NK-92 (cell line): ENCODE measurements around the gene KLHL25.
"Not testable (repeated sequence)": the region's sequence is repeated elsewhere in the genome, so short reads cannot be mapped to it uniquely, and the experiment has no call there.

Experiments used
- DNase-seq: peaks from one replicate; lab custom pipeline; 2025; ENCODE audit not compliant: unreplicated experiment; lab: John Stamatoyannopoulos, UW

The KLHL25 gene, protein sequence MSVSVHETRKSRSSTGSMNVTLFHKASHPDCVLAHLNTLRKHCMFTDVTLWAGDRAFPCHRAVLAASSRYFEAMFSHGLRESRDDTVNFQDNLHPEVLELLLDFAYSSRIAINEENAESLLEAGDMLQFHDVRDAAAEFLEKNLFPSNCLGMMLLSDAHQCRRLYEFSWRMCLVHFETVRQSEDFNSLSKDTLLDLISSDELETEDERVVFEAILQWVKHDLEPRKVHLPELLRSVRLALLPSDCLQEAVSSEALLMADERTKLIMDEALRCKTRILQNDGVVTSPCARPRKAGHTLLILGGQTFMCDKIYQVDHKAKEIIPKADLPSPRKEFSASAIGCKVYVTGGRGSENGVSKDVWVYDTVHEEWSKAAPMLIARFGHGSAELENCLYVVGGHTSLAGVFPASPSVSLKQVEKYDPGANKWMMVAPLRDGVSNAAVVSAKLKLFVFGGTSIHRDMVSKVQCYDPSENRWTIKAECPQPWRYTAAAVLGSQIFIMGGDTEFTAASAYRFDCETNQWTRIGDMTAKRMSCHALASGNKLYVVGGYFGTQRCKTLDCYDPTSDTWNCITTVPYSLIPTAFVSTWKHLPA

GRCh38 chr15:85794598-85795336 is at the start of gene KLHL25:
Gene KLHL25, minus strand, starts transcription at chr15:85794925. Its CDS starts 25,115 bp downstream, at chr15:85769810.
- peak; percentile 33 for DNase-seq

DNA sequence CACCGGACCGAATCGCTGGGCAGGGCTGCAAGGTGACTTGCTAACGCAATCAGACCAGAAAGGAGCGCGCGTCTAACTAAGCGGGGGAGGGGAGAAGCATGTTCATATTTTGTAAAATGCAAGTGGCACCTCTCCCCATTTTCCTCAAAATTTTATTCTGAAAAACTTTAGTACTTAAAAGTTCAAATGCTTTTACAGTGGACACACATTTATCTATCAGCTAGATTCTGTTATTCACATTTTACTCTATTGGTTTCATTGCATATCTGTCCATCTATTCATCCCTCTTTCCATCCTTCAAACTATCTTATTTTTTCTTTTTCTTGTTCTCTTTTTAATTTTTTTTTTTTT is 46.1 kb upstream of the KLHL25 start:
- DNase-seq = no peak

DNA sequence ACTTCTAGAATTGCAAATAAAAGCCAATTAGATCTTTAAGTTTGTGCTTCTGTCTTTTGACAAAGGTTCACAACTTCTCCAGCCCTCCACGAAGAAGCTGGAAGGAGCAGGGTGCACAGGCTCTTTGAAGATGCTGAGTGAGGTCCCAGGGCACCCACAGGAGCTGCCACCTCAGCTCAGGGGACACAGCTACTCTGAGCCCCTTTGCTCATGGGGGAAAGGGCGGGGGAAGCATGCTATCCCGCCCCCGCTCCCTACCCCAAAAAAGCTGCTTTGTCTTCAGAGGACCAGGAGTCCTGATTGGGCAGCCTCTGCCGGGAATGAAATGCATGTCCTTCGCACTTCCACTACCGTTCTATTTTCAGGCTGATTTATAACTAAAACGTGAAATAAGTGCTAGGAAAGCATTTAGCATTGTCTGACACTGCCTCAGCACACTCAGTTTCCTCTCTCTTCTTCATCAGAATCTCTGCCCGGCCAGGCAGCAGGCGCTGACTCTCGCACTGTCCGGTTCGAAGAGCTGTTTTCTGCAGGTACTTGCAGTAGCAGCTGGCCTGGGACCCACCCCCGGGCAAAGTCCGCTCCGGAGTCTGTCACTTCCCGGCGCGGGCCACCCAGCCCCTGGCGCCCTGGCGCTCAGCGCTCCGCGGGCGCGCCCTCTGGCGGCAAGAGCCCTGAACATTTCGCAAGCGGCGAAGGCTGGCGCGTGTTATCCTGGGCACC is 45.5 kb upstream of the KLHL25 start:
- no peak for DNase-seq

GRCh38 chr15:85839643-85840042 is 44.9 kb upstream of the KLHL25 start:
- DNase-seq = no peak

DNA sequence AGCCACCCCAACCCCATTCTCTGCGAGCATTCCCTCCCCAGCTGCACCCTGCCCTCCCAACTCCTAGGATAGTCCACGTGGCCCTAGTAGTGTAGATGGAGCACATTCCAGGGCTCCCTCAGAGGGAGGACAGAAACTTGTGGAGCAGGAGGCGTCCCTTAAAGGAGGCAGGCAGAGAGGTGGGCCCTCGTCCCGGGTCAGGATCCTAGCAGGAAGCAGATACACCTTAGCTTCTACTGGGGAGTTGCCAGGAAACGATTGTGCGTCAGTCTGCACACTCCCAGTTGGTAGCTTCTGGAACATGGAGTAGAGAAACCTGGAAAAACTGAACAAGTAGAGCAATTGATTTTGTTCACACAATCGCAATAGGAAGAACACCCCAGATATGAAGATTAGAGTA is 43.9 kb upstream of the KLHL25 start:
- no peak for DNase-seq

DNA sequence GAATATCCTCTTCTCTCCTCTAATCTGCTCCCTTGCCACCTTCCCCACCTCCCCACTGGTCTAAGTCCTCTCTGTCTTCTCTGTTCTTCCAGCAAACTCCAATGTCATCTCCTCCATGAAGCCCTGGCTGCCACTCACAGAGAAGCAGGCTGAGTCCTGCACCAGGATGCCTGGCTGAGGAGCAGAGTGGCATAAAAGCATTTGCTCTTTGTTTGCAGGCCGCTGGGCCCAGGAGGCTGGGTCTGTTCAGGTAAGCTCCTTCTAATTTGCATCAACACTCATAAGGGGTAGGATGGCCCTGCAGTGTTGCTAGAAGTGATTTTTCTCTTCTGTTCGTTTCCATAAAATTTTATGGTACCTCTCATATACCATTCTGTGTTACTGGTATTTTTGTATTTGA is 43.2 kb upstream of the KLHL25 start:
- DNase-seq = no peak

- no peak for DNase-seq
These were observed 42.3 kb upstream of the KLHL25 start for GRCh38 chr15:85837011-85837433.

DNA sequence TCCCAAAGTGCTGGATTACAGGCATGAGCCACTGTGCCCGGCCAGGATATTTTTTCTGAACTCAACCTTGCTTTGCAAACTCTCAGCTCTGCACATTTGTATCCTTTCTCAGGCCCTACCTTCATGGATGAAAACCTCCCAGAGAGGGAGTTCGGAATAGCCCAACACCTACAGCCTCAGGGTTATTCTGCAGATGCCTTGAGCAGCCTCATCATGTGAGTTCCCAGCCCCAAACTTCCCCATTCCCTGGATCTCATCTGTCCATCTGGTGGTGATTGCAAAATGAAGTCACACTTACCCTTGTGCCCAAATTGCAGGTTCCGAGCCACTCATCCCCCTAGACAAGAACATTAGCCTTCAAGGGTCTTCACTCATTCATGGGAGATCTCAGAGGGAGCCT is 39.9 kb upstream of the KLHL25 start:
- no peak for DNase-seq

GRCh38 chr15:85832394-85832793 is 37.7 kb upstream of the KLHL25 start:
- no peak for DNase-seq

DNA sequence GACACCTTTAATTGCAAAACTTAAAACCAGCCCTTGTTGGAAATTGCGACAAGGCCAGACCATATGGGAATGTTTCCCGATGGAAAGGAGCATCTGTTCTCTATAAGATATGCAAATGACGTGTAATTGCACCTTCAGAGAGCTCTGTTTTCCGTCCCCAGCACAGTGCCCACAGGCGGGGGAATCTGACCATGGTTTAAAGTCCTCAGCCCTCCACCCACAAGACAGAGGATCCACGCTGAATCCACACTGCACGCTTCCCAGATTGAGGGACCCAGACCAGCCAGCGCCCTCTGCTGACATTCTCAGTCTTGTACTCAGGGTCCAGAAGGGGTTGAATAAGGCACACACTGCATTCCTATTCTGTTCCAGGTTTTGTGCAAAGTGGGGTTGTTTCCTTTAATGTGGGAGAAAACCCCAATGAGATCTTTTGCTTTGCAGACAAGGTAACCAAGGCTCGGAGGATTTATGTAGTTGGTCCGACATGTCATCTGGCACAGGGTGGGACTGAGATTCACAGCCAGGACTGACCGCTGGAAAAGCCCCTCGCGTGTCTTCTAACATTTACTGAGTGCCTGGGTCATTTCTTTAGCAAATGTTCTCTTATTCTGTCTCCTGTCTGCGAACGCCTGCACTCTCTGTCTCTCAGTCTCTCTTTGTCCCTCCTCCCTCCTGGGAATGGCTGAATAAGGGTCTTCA is 36.8 kb upstream of the KLHL25 start:
- no peak for DNase-seq

- DNase-seq = not testable (repeated sequence)
These were observed 35.0 kb upstream of the KLHL25 start for GRCh38 chr15:85829754-85830153.

- DNase-seq = no peak
These were observed 34.1 kb upstream of the KLHL25 start for GRCh38 chr15:85828874-85829273.

DNA sequence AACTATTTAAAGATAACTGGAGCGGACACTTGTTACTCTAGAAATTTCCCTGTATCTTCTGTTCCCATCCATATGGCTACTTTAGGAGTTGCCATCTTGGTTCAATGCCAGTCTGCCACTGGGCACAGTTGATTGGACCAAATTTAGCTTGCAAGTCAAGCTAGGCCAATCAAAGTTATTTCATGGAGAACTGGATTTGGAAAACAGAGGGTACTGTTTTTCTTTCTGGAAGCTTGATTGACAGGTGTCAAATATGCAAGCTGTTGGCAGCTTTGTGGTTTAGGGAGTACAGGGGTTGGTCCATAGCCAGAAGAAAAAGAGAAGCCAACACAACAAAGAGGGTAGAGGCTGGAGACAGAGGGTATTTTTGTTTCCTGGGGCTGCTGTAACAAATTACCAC is 33.4 kb upstream of the KLHL25 start:
- DNase-seq = no peak

DNA sequence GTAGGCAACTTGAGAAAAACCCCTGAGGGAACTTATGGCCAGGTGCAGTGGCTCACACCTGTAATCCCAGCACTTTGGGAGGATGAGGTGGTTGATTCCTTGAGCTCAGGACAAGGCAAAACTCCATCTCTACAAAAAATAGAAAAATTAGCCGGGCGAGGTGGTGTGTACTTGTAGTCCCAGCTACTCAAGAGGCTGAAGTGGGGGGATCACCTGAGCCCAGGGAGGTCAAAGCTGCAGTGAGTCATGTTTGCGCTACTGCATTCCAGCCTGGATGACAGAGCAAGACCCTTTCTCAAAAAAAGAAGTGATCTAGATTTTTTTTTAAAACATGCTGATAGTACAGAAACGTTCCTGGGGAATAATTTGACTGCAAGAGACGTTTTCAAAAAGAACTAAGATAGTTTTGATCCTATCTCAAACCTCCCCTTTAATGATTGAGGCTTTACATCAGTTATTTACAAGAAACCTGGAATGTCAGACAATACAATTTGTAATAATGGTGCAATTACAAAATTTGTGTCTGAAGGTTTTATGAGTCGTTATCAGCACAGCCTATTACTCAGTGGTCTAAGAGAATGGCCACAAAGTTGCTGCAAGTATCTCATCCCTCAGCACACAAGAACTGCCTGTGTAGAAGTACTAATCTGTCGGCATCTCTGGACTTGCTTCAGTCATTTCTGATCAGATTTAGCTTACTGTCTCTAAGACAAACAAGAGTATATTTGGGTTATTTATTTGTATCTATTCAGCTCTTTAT is 32.2 kb upstream of the KLHL25 start:
- no peak for DNase-seq

- no peak for DNase-seq
These were observed 31.0 kb upstream of the KLHL25 start for GRCh38 chr15:85825719-85826118.

GRCh38 chr15:85825118-85825517 is 30.4 kb upstream of the KLHL25 start:
- DNase-seq = no peak

DNA sequence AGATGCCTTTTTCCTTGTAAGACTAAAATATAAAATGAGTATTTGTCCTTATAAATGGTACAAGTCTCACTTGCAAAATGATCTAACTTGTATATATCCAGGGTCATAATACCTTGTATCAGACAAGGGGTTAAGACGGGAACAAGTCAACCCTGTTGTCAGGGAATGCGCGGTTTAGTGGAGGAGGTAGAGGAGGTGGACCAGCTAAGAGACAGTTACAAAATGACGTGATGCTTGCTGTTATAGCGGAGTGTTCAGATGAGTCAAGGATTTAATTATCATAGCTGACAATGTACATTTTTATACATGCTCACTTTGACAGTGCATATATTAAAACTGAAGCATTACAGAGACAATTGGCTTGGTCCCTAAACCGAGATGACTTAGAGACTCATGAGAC is 26.8 kb upstream of the KLHL25 start:
- DNase-seq = no peak

- no peak for DNase-seq
These were observed 25.2 kb upstream of the KLHL25 start for GRCh38 chr15:85819938-85820337.

DNA sequence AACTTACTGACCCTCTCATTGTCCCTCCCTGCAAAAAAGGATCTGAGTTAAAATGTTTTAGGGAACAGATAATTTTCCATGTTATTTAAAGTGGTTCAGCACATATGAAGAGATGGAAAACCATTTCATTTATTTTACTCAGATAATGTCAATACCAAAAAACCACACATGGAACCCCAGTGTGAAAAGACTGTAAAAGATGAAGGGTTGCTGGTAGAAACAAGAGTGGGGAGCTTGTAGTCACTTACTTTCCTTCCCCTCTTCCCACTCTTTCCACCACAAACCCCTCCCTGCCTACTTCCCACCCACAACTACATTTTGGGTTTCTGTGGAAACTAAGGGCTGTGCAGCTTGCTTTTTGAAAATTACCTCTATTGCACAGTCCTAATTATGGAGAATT is 18.5 kb upstream of the KLHL25 start:
- DNase-seq = no peak

GRCh38 chr15:85810075-85810474 is 15.3 kb upstream of the KLHL25 start:
- no peak for DNase-seq
